ENCODE measurements around the gene FRMD1.

FRMD1 gene

DNA sequence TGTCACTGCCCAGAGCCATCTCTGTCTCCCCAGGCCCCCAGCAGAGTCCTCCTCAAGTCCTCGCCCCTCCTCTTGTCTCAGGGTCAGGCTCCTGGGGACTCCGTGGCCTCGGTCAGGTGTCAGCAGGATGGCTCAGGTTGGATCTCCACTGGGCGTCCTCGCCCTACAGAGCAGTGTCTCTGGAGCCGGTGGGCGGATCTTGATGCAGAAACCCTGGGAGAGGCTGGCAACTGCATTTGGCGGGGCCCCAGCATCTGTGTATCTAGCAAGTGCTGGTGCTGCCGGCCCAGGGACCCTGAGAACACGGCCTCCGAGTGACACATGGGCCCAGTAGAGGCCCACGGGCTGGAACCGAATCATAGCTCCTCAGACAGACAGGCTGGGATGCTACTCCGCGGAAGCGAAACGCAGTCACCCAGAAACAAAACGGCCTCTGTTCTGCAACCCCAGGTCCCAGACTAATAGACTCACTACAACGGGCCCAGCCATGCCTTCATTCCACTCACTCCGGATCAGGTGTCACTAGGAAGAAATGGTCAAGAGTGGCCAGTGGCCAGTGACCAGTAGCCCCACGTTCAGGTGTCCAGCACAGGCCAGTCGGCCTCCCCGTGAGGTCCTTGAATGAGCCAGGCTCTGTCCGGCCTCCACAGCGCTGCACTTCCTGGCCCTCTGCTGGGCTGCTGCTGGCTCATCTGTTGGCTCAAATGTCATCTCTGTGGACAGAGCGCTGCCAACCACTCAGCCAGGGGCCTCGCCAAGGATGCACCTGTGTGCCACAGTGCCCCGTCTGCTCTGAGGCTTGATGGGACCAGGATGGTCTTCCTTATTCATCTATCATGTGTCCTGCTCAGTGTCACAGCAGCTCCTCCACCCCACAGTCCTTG is 12.6 kb upstream of the FRMD1 start:
- TF ChIP-seq, protein P1, sequence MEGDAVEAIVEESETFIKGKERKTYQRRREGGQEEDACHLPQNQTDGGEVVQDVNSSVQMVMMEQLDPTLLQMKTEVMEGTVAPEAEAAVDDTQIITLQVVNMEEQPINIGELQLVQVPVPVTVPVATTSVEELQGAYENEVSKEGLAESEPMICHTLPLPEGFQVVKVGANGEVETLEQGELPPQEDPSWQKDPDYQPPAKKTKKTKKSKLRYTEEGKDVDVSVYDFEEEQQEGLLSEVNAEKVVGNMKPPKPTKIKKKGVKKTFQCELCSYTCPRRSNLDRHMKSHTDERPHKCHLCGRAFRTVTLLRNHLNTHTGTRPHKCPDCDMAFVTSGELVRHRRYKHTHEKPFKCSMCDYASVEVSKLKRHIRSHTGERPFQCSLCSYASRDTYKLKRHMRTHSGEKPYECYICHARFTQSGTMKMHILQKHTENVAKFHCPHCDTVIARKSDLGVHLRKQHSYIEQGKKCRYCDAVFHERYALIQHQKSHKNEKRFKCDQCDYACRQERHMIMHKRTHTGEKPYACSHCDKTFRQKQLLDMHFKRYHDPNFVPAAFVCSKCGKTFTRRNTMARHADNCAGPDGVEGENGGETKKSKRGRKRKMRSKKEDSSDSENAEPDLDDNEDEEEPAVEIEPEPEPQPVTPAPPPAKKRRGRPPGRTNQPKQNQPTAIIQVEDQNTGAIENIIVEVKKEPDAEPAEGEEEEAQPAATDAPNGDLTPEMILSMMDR (IDR thresholded peaks at IDR 0.05; ENCODE audit: insufficient read depth, low read length, poor library complexity, severe bottlenecking), result no peak
- Histone ChIP-seq H3K4me3 (replicated peaks; ENCODE audit: low read depth, low read length) (no peak overlapping the region), H3K27me3 (replicated peaks; ENCODE audit: control insufficient read depth, insufficient read depth, low read length) (no peaks in the 10 kb centered on the region), H3K36me3 (ENCODE audit: control insufficient read depth, insufficient read depth, low read length) (no peaks in the 10 kb centered on the region)
- no peak for DNase-seq (ENCODE audit: extremely low read depth, insufficient read length)

DNA sequence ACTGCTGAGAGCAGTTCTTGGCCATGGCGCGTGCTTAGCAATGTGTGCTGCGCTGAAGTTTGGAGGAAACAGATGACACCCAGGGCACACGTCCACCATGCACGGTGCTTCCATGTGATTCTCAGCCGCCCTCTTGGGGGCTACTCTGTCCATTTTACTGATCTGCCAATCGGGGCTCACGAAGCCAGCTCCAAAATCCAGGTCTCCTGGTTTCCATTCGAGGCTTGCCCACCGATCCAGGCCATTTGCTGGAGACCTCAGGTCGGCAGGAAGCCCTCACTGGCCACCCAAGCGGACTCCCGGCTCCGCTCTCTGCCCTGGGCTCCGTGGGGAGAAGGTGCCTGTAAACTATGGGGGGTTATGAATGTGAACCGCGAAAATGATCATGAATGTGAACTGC is 11.7 kb upstream of the FRMD1 start:
- Histone ChIP-seq H3K4me3 (replicated peaks; ENCODE audit: low read depth, low read length) (no peak overlapping the region), H3K36me3 (ENCODE audit: control insufficient read depth, insufficient read depth, low read length) (no peaks in the 10 kb centered on the region), H3K27me3 (replicated peaks; ENCODE audit: control insufficient read depth, insufficient read depth, low read length) (no peaks in the 10 kb centered on the region)
- no peak for DNase-seq (ENCODE audit: extremely low read depth, insufficient read length)
- TF ChIP-seq, protein P1 (IDR thresholded peaks at IDR 0.05; ENCODE audit: insufficient read depth, low read length, poor library complexity, severe bottlenecking), result no peak

DNA sequence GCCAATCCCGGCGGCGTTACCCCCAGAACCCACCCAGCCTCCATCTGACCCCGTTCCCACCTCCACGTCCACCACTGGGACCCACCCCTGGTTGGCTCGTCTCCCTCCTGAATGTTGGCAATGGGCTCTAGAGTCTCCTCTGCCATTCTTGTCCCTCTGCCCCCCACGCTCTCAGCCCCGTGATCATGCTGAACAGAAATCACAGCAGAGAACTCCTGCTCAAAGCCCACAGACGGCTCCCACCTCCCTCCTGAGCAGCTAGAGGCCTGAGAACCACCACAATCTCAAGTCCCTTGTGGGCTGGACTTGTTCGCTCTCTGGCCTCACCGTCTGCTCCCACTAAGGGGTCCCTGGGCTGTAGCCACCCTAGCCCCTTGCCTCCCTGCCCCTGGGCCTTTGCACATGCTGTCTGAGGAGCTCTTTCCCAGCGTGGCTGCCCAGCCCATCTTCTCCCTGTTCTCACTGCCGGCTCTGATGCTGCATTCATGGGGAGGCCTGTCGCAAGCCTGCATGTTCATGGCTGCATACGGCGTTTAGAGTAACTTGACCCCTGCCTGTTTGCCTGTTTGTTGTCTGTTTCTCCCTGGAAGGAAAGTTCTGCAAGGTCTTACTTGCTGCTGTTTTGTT is 11.2 kb upstream of the FRMD1 start:
- H3K4me3 ChIP-seq (replicated peaks; ENCODE audit: low read depth, low read length), result no peak overlapping the region
- no peaks in the 10 kb centered on the region for H3K27me3 ChIP-seq (replicated peaks; ENCODE audit: control insufficient read depth, insufficient read depth, low read length)
- no peaks in the 10 kb centered on the region for H3K36me3 ChIP-seq (ENCODE audit: control insufficient read depth, insufficient read depth, low read length)
- no peak for DNase-seq (ENCODE audit: extremely low read depth, insufficient read length)
- TF ChIP-seq, protein P1 (IDR thresholded peaks at IDR 0.05; ENCODE audit: insufficient read depth, low read length, poor library complexity, severe bottlenecking), result no peak

DNA sequence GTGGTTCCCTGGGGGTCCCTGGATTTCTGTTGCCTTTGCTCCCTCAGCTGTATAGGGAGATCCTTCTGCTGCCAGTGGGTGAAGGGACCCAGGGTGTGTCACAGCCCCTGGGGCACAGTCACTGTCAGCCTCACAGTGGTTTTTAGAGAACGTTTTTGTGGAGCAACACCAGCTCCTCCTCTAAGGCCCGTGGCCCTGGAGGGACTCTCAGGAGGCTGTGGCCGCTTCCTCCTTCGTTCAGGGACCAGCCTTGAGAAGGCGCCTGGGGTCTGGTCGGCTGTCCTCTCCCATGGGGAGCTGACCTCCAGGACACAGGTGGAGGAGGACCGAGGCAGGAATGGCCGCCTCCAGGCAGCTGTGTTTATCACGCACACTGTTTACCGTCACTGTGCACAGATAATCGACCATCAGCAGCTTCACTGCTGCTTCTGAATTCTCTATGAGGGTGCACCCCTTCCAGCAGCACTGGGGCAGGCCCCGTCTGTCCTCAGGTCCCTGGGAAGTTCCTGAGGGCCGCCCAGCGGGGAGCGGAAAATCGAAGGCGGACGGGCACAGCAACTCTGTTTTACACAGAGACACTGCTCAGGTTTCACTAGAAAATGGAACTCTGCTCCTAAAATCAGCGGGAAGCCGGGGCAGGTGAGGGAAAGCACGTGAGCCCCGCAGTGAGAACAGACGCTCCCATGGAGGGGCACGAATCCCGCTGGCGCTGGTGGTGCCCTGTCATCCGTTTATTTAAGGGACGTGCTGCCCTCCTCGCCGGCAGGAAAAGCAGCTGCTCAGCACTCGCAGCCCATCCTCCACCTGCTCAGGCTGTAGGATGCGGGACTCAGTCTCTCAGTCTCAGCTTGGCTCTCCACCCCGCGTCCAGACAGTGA is 10.4 kb upstream of the FRMD1 start:
- DNase-seq (ENCODE audit: extremely low read depth, insufficient read length), result no peak
- TF ChIP-seq, protein P1 (IDR thresholded peaks at IDR 0.05; ENCODE audit: insufficient read depth, low read length, poor library complexity, severe bottlenecking), result no peak
- no peak overlapping the region for H3K4me3 ChIP-seq (replicated peaks; ENCODE audit: low read depth, low read length)
- no peaks in the 10 kb centered on the region for H3K27me3 ChIP-seq (replicated peaks; ENCODE audit: control insufficient read depth, insufficient read depth, low read length)
- H3K36me3 ChIP-seq (ENCODE audit: control insufficient read depth, insufficient read depth, low read length), result no peaks in the 10 kb centered on the region

DNA sequence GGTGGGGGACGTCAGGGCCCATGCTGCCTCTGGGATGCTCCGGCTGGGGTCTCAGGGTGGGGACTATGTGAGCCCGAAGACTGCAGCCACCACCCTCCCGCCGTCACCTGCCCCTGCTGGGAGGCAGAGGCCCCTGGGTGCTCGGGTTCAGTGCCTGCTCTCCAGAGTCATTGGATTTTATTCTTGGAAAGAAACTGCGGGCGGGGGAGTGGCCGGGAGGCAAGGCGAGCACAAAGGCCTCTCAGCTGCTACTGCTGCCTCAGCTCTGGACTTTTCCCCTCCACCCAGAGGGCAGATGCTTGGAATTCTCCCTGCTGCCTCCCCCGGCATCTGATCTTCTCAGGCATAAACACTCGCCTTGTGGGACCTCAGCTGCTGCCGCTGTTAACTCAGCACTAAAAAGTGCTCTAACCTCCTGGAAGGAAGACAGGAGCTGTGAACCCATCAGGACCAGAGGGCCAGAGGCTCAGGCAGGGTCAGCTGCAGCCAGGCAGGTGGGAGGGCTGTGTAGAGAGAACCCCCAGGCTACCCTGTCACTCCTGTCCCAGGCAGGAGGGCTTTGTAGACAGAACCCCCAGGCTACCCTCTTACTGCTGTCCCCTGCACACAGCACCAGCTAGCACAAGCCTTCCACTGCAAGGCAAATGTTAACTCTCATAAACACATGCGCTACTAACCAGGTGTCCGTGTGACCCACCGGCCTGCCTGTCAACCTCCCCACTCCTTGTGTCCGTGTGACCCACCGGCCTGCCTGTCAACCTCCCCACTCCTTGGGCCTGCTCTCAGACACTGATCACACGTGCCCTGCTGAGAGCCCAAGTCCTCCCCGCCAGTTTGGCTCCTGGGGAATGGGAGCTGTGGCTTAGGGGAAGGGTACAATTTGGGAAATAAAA is 9.4 kb upstream of the FRMD1 start:
- no peaks in the 10 kb centered on the region for H3K36me3 ChIP-seq (ENCODE audit: control insufficient read depth, insufficient read depth, low read length)
- TF ChIP-seq, protein P1 (IDR thresholded peaks at IDR 0.05; ENCODE audit: insufficient read depth, low read length, poor library complexity, severe bottlenecking), result no peak
- no peak overlapping the region for H3K4me3 ChIP-seq (replicated peaks; ENCODE audit: low read depth, low read length)
- no peaks in the 10 kb centered on the region for H3K27me3 ChIP-seq (replicated peaks; ENCODE audit: control insufficient read depth, insufficient read depth, low read length)
- no peak for DNase-seq (ENCODE audit: extremely low read depth, insufficient read length)
